GM12878 (cell line): ENCODE data around the gene RAB10.

Experiments
- CTCF ChIP-seq, 3 experiments: IDR thresholded peaks in 2 of 3; conservative IDR thresholded peaks in 1 of 3; 2 replicates each; pipeline ENCODE4 v1.5.1; 2011; ENCODE audit warnings: low read depth in 3 of 3, low read length in 3 of 3, mild to moderate bottlenecking in 3 of 3, control low read depth in 2 of 3, moderate library complexity in 2 of 3, inconsistent platforms in 1 of 3, mixed read lengths in 1 of 3; ENCODE audit not compliant: control insufficient read depth in 2 of 3, insufficient read depth in 1 of 3; ENCODE audit errors: extremely low read depth in 1 of 3
- E4F1 ChIP-seq: fragments of 450-650 bp; IDR thresholded peaks from 2 replicates; pipeline ENCODE4 v1.6.1; 2018; ENCODE audit warnings: borderline replicate concordance, mild to moderate bottlenecking; ENCODE audit not compliant: partially characterized antibody
- KDM1A ChIP-seq: fragments of 200-600 bp; sonication (generic); IDR thresholded peaks from 2 replicates; pipeline ENCODE4 v1.6.1; 2016; ENCODE audit warnings: borderline replicate concordance
- SREBF2 ChIP-seq: IDR thresholded peaks from 2 replicates; pipeline ENCODE4 v1.6.1; 2012; ENCODE audit warnings: mild to moderate bottlenecking, low read length
- TBL1XR1 ChIP-seq: IDR thresholded peaks from 2 replicates; pipeline ENCODE4 v1.6.1; 2012; ENCODE audit warnings: low read depth, low read length, improper control_type of control experiment

- TF ChIP-seq SREBF2 (no peak), E4F1 (no peak), CTCF (IDR thresholded peaks at IDR 0.05 in 2 of 3, conservative IDR thresholded peaks at IDR 0.05 in 1 of 3; ENCODE audit: control insufficient read depth in 2 of 3, extremely low read depth in 1 of 3, insufficient read depth in 1 of 3, low read depth in 3 of 3, low read length in 3 of 3) (no peak), TBL1XR1 (no peak), KDM1A (no peak)
Observed at GRCh38 chr2:26172189-26172870, 138.4 kb downstream of the RAB10 start.
